Hematopoietic multipotent progenitor cell treated with erythropoietin and hydrocortisone succinate and interleukin-3 and kit ligand, for 6 days (in vitro differentiated cells): ENCODE data around the gene CUL3.
A peak's percentile ranks its signal among the peaks of the same experiment; 100 is the strongest.
"Not testable (repeated sequence)": the region's sequence is repeated elsewhere in the genome, so short reads cannot be mapped to it uniquely, and the experiment has no call there.

ENCODE experiments used
- DNase-seq: peaks from one replicate; pipeline ENCODE4 v3.0.0-alpha.2; 2015

The CUL3 gene

DNA sequence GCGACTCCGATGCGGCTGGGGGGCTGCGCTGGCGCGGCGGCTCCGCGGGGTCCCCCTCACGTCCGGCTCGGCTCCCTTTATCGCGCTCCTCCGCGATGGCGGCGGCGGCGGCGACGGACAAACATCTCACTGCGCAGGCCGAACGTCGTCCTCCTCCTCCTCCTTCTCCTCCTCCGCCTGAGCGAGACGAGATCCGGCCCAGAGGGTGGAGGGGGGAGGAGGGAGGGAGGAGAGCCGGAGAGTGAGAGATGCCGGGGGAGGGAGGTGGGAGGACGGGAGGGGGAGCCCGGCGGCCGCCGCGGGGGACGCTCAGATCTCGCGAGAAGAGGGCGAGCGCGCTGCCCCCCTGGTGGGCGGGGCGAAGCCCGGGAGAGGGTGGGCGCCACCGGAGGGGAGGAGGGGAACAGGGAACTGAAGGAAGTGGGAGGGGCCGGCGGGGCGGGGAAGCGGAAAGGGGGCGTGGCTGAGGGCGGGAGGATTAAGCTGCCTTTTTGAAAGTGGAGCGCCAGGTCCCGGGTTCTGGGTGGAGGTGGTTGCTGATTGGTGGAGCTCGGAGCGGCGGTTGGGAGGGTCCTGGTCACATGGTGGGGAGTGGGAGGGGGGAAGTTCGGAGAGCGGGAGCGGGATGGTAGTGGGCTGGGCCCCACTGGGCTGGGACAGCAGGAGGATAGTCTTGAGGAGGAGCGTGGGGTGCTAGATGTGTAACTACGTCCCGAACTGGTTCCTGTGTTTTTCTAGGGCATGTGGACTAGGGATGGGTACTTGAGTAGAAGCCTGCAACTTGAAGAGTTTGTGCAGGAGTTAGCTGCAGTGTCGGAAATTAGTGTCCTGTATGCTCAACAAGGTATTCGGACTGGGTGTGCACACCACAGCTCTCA is at the start of gene CUL3:
Gene CUL3, minus strand, starts transcription at position 153 of the 878 bp plus-strand sequence. CDS start 354 bp downstream, outside the sequence.
- peak; percentile 99 for DNase-seq

DNA sequence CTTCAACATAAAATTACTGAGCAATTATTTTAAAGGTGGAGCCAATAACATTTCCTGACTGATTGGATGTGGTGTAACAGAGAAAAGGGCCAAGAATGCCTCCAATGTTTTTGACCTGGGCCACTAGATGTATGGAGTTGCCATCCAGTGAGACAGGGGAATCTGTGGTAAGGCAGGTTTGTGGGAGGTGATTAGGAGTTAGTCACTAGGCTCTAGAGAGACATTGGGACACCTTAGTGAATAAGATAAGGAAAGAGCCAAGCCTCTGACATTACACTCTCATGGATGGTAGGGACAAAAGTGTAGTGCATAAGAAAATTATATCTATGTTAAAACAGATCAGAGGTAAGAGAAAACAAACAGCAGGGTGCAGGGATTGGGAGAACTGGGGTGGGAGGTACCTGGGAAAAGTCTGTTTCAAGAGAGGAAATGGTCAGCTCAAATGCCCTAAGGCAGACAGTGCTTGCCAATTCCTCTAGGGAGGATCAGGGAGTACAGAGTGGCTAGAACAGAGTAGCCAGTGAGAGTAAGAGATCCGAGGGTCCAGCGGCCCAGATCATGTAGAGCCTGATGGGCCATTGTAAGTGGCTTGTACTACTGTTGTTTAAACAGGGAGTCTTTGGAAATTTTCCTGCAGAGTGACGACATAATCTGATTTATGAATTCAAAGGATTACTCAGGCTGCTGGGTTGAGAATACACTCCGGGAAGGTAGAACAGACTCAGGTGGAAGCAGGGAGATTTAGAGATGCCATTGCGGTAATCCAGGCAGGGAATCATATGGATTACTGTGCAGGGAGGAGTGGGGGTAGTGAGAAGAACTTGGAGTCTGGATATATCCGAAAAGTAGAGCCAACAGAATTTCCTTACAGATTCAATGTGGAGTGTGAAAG is 45.7 kb upstream of the CUL3 start:
- DNase-seq, result no peak

DNA sequence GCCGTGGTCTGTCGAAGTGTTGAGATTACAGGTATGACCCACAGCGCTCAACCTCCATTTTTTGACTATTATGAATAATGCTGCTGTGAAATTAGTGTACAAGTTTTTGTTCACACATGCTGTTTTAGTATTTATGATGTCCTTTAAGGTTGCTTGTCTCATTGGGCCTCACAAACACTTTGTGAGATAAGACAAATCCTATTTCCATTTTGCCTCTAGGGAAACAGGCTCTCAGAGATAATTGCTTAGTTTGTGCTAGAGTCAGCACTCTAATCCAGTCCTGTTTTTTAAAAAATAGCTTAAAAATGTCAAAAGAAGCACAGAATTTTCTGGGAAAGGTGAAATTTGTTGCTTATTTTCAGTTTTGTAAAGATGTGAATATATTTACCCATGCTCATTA is 43.3 kb upstream of the CUL3 start:
- no peak for DNase-seq

DNA sequence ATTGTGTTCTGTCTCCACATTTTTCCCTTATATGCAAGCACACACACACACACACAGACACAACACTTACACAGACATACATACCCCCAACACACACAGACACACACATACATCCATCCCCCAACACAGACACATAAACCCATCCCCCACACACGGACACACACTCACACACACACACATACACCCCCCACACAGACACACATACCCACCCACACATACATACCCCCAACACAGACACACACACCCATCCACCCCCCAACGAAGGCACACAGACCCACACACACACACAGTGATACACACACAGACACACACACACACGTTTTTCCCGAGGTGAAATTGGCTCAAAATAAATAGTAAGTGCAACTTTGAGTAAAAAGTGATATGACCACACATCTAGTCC is 41.6 kb upstream of the CUL3 start:
- DNase-seq, result no peak

DNA sequence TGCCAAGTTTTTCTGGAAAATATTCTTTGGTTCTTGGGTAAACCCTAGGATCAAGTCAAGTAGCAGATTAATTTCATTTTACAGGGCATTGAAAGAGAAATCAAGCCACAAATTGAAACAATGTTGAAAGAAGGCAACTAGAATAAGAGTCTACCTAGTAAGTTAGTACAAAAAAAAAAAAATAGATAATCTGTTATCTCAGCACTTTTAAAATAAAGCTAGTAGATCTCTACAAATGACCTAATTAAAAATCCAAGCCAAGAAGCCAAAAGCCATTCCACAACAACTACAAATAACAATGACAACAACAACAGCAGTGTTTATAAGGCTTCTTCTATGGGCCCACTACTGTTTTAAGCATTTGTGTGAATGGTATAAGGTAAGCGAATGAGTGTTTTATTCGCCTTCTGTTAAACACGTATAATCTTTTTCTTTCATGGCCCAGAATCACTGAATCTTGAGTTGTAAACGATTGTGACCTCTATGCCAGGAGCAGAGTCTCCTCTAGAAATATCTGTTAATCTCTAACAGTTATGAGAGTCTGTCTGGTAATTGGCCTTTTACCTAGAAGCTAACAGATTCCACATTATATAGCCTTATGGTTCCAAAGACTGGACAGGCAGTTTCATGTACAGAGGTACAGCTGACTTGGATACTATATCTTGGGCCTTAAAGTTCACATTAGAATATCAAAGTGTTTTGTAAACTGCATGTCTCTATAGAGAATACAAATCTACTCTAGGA is 28.6 kb upstream of the CUL3 start:
- DNase-seq, result no peak

DNA sequence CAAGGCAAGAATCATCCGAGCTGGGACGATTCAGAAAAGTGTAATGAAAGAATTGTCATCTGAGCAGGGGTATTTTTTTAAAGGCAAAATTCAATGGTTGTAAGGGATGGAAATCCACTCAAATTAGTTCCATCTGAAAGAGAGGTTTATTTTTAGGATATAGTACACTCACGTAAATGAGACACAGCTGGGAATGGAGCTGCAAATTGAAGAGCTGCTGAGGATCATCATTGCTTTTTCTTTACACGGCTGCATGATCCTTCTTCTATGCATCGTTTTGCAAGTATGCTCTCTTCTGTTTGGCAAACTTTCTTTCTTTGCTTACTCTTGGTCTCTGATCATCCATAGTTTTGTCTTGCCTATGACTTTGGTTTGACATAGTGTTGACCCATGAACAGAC is 27.4 kb upstream of the CUL3 start:
- no peak for DNase-seq

DNA sequence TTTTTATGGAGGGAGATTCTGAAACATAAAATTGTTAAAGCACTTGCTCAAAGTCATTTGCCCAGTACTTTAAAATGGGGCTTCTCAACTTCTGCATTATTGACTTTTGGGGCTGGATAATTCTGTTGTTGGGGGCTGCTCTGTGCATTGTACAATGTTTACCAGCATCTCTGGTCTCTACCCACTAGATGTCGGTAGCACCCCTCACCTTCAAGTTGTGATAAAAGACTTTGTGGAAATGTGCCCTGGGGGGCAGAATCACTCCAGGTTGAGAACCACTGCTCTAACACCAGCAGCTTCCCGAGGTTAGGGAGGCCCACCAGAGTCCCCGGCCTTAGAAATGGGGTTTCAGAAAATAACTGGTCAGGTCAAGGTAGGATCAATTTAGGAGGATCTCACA is 26.8 kb upstream of the CUL3 start:
- no peak for DNase-seq

DNA sequence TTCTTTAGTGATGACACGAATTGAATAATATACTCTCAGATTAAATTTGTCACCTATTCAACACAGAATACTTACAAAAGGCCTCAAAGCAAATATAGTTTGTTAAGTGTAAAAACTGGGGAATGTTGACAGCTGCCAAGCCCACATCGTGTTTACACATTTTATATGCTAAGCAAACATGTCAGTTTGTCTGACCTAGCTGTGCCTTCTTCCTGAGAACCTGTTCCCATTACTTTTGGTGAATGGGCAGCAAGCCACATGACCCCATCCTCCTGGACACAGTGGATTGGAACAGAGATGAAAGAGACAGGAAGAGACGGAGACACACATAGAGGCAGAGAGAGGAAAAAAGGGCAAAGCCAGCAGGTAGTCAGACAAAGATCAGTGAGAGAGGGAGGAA is 22.9 kb upstream of the CUL3 start:
- no peak for DNase-seq

DNA sequence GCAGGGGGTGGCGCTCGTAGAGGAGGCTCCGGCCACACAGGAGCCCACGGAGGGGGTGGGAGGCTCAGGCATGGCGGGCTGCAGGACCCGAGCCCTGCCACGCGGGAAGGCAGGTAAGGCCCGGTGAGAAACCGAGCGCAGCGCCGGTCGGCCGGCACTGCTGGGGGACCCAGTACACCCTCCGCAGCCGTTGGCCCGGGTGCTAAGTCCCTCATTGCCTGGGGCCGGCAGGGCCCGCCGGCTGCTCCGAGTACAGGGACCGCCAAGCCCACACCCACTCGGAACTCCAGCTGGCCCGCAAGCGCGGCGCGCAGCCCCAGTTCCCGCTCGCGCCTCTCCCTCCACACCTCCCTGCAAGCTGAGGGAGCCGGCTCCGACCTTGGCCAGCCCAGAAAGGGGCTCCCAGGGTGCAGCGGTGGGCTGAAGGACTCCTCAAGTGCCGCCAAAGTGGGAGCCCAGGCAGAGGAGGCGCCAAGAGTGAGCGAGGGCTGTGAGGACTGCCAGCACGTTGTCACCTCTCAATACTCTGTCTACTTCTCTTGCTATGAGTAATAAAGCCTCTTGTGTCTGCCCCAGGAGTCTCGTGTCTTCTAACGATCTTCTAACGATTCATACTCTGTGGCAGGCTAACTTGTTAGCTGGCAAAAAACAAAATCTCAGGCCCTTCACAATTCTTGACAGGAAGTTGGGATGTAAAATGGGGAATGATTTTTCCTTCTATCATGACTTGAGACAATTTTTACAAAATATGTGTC is 18.8 kb upstream of the CUL3 start:
- DNase-seq, result not testable (repeated sequence)

DNA sequence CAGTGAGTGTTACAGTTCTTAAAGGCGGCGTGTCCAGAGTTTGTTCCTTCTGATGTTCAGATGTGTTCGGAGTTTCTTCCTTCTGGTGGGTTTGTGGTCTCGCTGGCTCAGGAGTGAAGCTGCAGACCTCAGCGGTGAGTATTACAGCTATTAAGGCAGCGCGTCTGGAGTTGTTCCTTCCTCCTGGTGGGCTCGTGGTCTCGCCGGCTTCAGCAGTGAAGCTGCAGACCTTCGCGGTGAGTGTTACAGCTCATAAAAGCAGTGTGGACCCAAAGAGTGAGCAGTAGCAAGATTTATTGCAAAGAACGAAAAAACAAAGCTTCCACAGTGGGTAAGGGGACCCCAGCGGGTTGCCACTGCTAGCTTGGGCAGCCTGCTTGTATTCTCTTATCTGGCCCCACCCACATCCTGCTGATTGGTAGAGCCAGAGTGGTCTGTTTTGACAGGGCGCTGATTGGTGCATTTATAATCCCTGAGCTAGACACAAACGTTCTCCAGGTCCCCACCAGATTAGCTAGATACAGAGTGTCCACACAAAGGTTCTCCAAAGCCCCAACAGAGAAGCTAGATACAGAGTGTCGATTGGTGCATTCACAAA is 17.7 kb upstream of the CUL3 start:
- not testable (repeated sequence) for DNase-seq

DNA sequence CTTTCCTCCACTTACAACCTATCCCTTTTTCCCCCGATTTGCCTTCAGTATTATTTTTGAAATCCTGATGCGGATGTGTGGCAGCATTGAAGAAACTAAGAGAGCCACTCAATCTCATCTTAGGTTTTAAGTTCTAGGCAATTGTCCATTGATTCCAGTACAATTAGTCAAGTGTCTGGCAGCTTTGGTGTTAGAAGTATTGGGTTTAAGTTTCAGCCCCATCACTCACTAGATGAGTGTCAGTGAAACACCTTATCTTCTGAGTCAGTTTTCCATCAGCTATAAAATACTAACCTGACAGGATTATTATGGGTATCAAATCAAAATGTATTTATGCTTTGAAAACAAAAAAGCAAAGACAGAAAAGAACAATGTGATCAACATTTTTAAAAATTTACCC is 16.8 kb upstream of the CUL3 start:
- no peak for DNase-seq

DNA sequence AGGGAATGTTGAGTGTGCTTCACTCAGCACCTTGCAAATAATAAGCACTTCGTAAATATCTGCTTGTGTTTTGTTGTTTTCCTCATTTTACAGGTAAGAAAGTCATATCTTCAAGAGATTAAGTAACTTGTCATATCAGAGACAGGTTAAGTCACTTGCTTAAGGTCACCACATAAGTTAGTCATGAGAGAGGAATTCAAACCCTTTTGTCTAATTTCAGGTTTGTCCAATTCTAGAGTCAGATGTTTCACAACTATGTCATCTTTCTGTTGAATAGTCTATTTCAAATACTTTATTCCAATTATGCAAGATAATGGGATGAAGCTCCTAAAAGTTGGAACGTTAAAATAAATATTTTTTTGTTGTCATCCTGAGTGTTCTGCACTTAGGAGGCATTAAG is 13.5 kb upstream of the CUL3 start:
- no peak for DNase-seq

DNA sequence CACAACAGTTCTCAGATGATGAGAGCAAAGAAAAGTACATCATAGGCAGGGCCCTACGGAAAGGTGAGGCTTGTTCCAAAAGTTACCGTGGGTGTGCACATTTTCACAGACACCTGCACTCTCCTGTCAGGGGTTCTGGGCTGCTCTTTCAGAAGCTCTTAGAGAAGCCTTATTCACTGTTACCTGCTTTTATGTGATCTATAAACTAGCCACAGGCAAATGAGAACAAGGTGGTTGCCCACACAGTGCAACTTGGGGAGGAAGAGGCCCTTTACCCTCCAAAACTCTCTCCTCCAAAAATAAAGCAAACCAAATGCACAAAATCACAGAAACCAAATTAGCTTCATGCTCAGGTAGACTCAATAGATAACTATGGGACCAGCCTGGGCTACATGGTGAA is 11.1 kb upstream of the CUL3 start:
- no peak for DNase-seq

DNA sequence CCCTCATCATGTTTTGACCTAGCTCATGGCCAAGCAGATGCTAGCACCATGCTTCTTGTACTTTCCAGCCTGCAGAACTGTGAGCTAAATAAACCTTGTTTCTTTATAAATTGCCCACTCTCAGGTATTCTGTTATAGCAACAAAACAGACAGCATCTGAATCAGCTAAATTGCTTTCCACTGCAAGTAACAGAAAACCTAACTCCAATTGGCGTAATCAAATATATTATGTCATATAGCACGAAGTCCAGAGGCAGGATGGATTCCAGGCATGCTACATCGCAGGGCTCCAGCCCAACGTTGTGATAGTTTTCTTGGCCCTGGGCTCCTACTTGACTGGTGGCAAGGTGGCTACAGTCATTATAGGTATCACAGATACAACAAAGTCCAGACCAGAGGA is 10.4 kb upstream of the CUL3 start:
- DNase-seq, result no peak

DNA sequence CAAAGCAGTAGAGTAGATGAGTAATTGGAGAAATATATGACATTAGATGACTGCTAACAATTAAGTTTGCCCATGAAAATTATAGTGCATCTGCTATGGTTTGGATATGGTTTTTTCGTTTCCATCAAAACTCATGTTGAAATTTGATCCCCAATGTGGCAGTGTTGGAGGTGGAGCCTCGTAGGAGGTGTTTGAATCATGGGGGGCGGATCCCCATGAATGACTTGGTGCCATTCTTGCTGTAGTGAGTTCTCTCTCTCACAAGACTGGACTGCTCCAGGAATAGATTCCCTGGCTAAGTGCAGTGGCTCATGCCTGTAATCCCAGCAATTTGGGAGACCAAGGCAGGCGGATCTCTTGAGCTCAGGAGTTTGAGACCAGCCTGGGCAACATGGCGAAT is 9.7 kb upstream of the CUL3 start:
- DNase-seq, result no peak

DNA sequence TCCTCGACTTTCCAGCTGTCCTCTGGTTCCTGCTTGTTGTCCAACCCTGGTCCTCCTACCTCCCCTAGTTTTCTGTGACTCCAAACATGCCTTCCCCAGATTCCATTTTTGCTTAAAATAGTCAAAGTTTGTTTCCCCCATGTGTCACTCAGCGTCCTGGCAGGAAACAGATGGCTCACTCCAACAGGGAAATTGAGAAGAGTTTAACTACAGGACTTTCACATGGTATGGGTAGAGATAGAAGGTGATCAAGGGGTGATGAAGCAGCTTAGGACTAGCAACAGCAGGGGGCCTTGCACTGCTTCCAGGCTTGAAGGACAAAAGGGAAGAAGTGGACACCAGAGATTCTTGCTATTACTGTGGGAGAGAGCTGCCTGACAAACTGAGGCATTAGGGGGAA is 6.1 kb upstream of the CUL3 start:
- DNase-seq, result no peak

DNA sequence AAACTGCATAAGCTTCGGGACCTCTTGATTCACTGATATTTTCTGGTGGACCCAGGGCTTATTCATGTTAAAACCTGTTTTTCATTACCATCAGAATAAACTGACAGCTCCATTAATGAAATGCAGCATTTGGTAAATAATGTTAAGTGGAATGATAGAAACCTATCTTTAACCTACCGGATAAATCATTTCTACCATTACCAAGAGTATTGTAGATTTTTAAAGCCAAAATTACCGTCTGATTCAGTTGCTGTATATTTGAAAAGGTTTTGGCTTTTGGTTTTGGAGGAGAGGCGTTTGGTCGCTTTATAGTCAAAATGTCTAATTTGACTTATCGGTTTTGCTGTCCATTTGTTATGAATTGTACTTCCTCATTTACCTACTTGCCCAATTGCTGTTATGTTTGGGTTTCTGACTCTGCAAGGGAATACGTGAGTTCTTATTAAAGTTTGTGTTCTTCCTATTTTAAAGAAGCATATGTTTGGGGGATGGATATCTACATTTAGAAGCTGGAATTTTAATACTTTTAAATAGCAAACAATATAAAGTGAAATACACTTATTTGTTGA is 1.0 kb upstream of the CUL3 start:
- DNase-seq, result peak; percentile 70

DNA sequence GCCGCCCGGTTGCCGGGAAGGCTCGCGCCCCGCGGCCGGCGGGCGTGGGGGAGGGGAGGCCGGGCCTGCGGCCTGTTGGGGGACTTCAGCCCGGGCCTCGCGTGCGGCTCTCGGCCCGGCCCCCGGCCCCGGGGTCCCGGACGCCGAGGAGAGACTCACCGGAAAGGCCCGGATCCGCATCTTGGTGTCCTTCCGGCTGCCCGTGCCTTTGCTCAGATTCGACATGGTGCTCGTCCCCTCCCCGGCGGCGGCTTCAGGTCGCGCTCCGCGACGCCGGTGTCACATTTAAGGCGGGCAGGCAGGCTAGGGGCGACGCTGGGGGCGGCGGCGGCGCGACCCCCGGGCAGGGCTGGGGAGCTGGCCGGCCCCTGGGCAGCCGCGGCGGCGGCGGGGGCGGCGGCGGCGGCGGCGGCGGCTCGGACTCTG is 365 bp downstream of the CUL3 start:
- DNase-seq, result peak; percentile 72

DNA sequence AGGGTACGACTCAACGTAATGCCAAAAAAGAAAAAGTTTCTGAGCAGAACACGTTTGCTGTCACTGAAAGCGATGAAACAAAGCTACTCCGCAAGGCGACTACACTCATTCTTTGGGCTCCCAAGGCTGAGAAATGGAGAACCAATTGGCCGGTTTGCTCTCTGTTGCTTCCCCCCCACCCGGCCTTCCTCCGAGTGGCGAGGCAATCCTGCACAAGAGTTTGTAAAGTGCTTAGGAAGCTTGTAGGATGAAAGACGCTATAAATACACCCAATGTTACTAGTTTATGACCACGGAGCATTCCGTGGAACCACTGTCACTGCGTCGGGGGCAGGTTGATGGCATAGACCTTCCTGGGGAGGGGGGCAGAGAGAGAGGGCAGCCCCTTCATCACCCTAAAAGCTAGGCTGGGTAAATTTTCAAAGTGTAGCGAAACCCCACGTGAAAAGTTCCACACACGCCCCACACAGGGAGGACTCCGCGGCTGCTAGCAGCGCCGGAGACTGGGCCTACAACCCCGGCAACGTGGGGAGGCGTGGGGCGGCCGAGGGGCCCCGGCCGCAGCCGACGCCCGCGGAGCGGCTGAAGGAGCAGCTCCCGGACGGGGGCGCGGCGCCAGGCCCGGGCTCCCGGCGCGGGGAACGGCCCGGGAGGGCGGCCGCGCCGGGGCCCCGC is 915 bp downstream of the CUL3 start:
- peak; percentile 72 for DNase-seq

DNA sequence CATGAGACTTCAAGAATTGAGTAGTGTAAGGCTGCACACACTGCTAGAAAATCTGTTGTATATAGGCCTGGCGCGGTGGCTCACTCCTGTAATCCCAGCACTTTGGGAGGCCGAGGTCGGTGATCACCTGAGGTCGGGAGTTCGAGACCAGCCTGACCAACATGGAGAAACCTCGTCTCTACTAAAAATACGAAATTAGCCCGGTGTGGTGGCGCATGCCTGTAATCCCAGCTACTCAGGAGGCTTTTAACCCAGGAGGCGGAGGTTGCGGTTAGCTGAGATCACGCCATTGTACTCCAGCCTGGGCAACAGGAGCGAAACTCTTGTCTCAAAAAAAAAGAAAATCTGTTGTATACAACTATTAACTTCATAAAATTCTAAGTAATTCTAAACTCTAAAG is 2.1 kb downstream of the CUL3 start:
- not testable (repeated sequence) for DNase-seq

DNA sequence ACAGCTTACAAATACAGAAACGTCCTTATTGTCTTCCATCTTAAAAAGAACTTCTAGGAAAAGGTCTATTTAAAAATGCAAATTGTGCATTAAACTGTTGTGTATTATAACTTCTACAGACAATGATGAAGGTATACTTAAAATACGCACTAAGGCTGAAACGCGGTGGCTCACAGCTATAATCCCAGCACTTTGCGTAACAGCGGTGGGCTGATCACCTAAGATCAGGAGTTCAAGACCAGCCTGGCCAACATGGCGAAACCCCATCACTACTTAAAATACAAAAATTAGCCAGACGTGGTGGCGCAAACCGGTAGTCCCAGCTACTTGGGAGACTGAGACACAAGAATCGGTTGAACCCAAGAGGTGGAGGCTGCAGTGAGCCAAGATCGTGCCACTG is 4.9 kb downstream of the CUL3 start:
- no peak for DNase-seq
